ENCODE measurements around the gene FOS.
"Not testable (repeated sequence)": the region's sequence is repeated elsewhere in the genome, so short reads cannot be mapped to it uniquely, and the experiment has no call there.

Gene FOS

GRCh38 chr14:75294649-75295033 is 16.0 kb downstream of the FOS start:
- no peak for DNase-seq (ENCODE audit: low spot score)

DNA sequence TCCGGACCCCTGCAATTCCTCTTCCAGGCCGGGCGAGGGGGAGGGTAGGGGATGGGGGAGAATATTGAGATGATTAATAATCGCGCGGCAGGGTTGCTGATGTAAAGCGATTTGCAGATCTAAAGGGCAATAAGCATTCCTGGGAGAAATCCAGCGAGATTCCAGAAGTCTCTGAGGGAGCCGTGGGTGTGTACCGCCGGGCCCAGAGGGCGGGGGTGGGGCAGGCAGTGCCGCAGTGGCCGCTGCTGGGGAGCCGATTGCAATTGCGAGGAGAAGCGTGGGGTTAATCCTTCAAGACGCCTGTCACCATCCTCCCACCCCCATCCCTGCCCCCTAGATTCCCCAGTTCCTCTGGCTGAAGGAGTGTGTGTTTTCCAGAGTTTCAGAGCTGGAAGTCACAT is 16.4 kb downstream of the FOS start:
- peak; percentile 51 for DNase-seq (ENCODE audit: low spot score)

- DNase-seq (ENCODE audit: low spot score): peak; percentile 85
Observed at GRCh38 chr14:75295491-75296345, 17.1 kb downstream of the FOS start.

GRCh38 chr14:75297411-75298040 is 18.9 kb downstream of the FOS start:
- no peak for DNase-seq (ENCODE audit: low spot score)

- DNase-seq (ENCODE audit: low spot score): no peak
Observed at GRCh38 chr14:75298187-75298965, 19.7 kb downstream of the FOS start.

DNA sequence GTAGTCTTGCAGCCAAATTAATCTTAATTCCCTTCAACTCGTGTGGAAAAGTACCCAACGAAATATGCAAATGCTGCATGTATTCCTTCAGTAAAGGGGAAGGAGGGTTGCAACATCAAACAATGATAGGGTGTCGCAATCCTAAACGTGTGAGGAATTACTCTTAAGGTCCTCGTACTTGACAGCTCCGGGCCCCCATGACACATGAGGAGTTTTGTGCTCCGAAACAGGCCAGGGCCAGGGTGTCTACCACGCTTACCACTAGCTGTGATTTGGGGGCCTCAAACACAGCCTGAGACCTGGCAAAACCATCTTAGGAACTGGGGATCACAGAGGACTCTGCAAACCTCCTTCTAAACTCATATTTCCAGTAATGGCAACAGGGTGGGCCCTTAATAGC is 20.4 kb downstream of the FOS start:
- DNase-seq (ENCODE audit: low spot score): no peak

DNA sequence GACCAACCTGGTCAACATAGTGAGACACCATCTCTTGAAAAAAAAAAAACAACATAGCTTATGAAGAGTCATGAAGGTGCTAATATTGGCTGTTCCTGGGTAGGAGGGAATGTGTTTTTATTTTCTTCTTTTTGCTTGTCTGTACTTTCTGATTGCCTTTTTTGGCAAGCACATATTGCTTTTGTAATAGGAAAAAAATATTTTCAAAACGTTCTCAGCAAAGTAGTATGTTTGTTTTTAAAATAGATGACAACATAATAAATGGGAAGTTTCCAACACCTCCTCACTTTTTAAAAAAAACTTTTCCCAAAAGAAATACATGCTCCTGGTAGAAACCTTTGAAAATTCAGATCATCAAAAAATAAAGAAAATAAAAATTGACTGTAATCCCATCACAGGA is 20.9 kb downstream of the FOS start:
- DNase-seq (ENCODE audit: low spot score): no peak

GRCh38 chr14:75301666-75302325 is 23.2 kb downstream of the FOS start:
- no peak for DNase-seq (ENCODE audit: low spot score)

DNA sequence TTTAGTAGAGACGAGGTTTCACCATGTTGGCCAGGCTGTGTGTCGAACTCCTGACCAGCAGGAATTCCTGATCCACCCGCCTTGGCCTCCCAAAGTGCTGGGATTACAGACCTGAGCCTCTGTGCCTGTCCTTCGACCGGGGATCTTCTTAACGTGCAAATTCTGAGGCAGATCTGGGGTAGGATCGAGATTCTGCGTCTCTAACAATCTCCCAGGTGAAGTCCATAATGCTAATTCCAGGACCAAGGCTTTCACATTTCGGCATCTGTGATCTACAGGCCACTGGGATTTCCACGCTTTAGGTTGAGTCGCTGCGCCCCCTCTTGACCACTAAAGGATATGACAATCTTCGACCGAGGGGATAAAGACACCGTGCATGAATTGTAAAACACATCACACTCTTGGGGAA is 24.8 kb downstream of the FOS start:
- peak; percentile 74 for DNase-seq (ENCODE audit: low spot score)

DNA sequence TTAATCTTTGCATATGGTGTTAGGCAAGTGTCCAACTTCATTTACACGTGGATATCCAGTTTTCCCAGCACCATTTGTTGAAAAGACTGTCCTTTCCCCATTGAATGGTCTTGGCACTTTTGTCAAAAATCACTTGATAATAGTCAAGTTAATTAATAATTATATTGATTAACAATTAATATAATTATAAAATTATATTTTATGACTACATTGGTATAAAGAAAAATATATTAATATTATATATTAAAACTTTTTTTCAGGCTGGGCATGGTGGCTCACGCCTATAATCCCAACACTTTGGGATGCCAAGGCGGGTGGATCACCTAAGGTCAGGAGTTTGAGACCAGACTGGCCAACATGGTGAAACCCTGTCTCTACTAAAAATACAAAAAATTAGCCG is 27.8 kb downstream of the FOS start:
- not testable (repeated sequence) for DNase-seq (ENCODE audit: low spot score)

DNA sequence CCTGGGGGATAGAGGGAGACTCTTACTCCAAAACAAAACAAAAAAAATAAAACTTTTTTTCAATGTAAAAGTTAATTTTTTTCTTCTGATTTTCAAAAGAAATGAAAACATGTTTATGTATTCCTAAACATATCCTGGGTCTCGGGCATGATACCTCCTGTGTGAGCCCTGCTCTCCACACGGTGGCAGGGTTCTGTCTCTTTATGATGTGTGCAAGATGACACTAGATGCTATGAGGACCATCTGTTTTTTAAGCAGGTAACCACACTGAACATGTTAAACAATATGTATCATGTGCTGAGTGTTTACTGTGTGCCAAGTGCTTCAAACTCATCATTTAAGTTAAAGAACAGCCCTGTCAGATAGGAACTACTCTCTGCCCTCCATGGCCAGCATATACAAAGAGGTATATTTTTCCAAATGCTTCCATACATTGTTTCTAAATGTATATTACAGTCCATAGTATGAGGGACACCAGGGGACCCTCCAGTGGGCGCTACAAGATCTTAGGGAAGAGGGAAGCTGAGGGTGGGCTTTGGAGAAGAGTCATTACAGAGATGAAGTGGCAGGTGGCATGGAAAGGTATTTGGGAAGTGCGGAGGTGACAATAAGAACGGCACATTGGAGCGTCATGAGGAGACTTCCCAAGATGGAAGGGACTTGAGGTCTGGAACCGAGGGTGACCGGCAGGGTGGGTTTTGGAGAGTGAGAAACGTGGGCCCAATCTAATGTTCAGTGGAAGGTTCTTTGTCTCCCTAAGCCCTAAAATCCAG is 28.5 kb downstream of the FOS start:
- DNase-seq (ENCODE audit: low spot score): peak; percentile 58

DNA sequence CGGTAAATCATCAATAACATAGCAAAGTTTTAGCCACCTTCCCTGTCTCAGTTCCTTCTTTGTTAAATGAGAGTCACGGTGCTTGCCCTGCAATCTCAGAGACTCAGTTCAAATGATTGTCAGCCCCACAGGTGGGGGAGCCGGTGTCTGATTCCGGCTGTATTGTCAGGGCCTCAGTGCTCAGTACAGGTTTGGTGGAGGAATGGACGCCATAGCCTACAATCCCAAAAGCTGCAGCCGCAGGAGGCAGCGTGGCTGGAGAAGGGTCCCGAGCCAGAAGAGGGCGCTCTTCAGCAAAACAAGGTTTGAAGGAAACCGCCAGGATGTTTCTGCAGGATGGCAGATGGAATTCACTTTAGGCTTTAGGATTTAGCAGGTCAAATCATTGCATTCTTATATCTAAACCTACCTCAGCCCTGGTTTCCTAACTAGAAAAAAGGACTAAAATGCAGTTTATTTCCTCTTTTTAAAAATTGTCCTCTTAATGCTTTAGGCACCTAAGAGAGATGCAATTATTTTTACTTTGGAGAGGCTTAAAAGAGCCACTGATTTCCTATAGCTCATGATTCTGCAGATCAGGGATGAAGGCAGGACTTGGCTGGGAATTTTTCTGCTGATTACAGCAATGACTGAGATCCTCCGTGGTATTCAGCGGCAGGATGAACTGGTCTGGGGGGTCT is 29.2 kb downstream of the FOS start:
- peak; percentile 83 for DNase-seq (ENCODE audit: low spot score)

GRCh38 chr14:75308991-75309390 is 30.4 kb downstream of the FOS start:
- DNase-seq (ENCODE audit: low spot score): not testable (repeated sequence)

GRCh38 chr14:75309561-75309960 is 30.9 kb downstream of the FOS start:
- DNase-seq (ENCODE audit: low spot score): not testable (repeated sequence)

DNA sequence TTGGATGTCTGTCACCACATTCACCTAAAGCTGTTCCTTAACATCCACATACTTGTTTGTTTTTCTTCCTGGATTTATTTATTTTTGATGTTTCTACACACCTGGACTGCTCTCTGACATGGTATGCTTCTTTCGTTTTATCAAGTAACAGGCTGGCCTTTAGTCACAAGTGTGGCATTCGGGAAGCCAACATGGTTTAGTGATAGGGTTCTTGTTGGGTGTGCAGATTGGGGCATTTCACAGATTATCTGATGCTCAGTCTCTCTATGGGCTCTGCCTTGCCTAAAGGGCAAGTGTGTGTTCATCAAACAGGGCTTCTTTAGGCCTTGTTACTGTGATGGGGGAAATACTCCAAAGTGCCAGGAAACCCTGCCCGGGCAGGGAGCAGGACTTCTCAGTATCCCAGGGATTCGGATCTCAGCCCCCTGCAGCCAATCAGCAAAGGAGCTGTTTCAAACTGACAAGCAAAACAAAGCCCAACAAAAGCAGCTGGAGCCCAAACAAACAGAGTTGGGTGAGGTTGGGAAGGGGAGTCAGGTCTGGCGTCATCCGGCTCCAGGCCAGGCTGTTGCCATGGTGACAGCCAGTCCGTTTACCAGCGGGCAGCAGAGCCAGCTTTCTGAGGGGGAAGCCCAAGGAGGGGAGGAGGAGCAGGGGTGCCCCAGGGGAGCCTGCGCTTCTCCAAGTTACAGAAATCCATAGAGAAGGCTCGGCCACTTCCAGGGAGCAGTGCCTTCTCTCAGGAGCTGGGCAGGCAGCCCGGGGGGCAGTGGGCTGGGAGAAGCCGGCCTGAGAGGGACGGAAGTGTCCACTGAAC is 31.9 kb downstream of the FOS start:
- DNase-seq (ENCODE audit: low spot score): peak; percentile 60

DNA sequence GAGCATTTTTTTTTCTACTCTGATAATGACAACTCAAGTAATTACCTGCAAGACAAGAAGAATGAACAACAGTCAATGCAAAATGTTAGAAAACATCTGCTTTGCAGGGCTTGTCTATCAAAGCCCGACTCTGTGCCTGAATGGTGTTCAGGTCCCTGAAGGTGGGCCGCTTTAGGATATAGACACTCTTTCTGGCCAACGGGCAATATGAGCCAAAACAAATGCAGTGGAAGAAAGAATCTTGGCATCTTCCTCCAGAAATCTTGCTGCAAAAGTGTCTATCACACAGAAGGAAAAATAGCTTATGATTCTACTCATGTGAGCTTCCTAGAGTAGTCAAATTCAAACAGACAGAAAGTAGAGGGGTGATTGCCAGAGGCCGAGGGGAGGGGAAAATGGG is 32.7 kb downstream of the FOS start:
- DNase-seq (ENCODE audit: low spot score): no peak

- no peak for DNase-seq (ENCODE audit: low spot score)
Observed at GRCh38 chr14:75312341-75312740, 33.7 kb downstream of the FOS start.

- no peak for DNase-seq (ENCODE audit: low spot score)
Observed at GRCh38 chr14:75313294-75313693, 34.7 kb downstream of the FOS start.

DNA sequence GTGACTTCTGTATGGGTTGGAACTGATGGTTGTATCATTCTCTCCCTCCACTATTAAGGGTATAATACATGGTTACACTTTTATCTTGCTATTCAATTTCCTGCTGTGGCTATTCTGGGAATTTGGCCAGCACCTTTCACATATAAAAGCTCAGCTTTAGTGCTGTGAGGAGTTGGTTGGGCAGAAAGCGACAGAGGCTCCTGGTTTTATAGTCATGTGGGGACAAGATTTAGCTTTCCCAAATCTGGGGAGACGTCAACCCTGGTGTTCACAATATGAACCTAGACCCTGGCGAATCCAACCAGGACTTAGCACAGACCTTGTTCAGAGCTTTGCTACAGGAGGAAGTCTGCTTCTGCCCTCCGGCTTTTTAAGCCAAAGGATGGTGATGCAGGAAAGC is 36.5 kb downstream of the FOS start:
- DNase-seq (ENCODE audit: low spot score): no peak

- DNase-seq (ENCODE audit: low spot score): no peak
Observed at GRCh38 chr14:75317148-75317547, 38.5 kb downstream of the FOS start.

Measured in D341Med (cell line).